Endodermal cell (in vitro differentiated cells): ENCODE data around the gene PRKCQ. TPM values are rescaled to one million over a fixed set of nuclear protein-coding genes. Genes with fewer than 3 reads are reported as not detected.

Experiments used
- DNase-seq: peaks from one replicate; pipeline ENCODE4 v3.0.0-alpha.2; 2017
- H3K27ac ChIP-seq: 2 replicates; pipeline ENCODE4 v1.5.1; 2013; ENCODE audit warnings: mild to moderate bottlenecking, low read depth, low read length, moderate library complexity
- H3K27me3 ChIP-seq: 2 replicates; pipeline ENCODE4 v1.6.1; 2013; ENCODE audit warnings: mild to moderate bottlenecking, low read length, moderate library complexity; ENCODE audit not compliant: insufficient read depth, control insufficient read depth, poor library complexity, severe bottlenecking
- H3K36me3 ChIP-seq: 2 replicates; pipeline ENCODE4 v1.7.0; 2013; ENCODE audit warnings: mild to moderate bottlenecking, low read length, moderate library complexity; ENCODE audit not compliant: control insufficient read depth, insufficient read depth
- H3K4me1 ChIP-seq: one replicate; pipeline ENCODE4 v1.7.0; 2013; ENCODE audit warnings: low read length; ENCODE audit not compliant: control insufficient read depth, insufficient read depth
- H3K4me3 ChIP-seq: 2 replicates; pipeline ENCODE4 v1.5.1; 2013; ENCODE audit warnings: mild to moderate bottlenecking, low read length, moderate library complexity
- H3K9ac ChIP-seq: 2 replicates; pipeline ENCODE4 v1.6.1; 2013; ENCODE audit warnings: mild to moderate bottlenecking, low read length, moderate library complexity; ENCODE audit not compliant: poor library complexity, severe bottlenecking; ENCODE audit errors: extremely low read depth
- H3K9me3 ChIP-seq: 2 replicates; pipeline ENCODE4 v1.6.1; 2013; ENCODE audit warnings: mild to moderate bottlenecking, low read length, moderate library complexity; ENCODE audit not compliant: control insufficient read depth
- H3K27ac Mint-ChIP-seq: 2 replicates; pipeline ENCODE4 v1.8.0; 2020; ENCODE audit warnings: mixed read lengths
- H3K27me3 Mint-ChIP-seq: 2 replicates; pipeline ENCODE4 v1.8.0; 2021; ENCODE audit warnings: mild to moderate bottlenecking, mixed read lengths; ENCODE audit not compliant: insufficient read depth
- H3K36me3 Mint-ChIP-seq: 2 replicates; pipeline ENCODE4 v1.8.0; 2020; ENCODE audit warnings: low read depth, mixed read lengths
- H3K4me1 Mint-ChIP-seq: 2 replicates; pipeline ENCODE4 v1.8.0; 2020; ENCODE audit warnings: mixed read lengths
- H3K4me3 Mint-ChIP-seq: 2 replicates; pipeline ENCODE4 v1.8.0; 2020; ENCODE audit warnings: mild to moderate bottlenecking, moderate library complexity, mixed read lengths
- H3K9me3 Mint-ChIP-seq: 2 replicates; pipeline ENCODE4 v1.8.0; 2020; ENCODE audit warnings: mild to moderate bottlenecking, mixed read lengths
- CTCF ChIP-seq: fragments of 200-600 bp; sonication (generic); conservative IDR thresholded peaks from 2 replicates; pipeline ENCODE4 v1.5.0; 2021; ENCODE audit warnings: antibody characterized with exemption, mild to moderate bottlenecking
- whole genome bisulfite sequencing, 2 experiments: methylation state at CpG; one replicate each; pipeline versions ENCODE4 v1.1.5 to v1.1.7; 2013; ENCODE audit warnings: missing lambda C conversion rate in 2 of 2, mixed read lengths in 1 of 2; ENCODE audit not compliant: insufficient coverage in 1 of 2, insufficient read length in 1 of 2; 5-methylcytosine and 5-hydroxymethylcytosine counted together
- total RNA-seq, 2 donors: library from RNA; stranded (reverse); fragmentation: NEBNext Ultra II Directional in 1 of 2; extraction: Animal tissue kit (Norgen Biotek cat#: 25700) in 1 of 2; gene quantifications; 2 replicates in 1 of 2; 3 replicates in 1 of 2; pipeline ENCODE4 v1.2.1, GENCODE V29; 2021

The PRKCQ gene
- total RNA-seq, 2 donors from 2014 or later, result 24.3 to 29.1 TPM

GRCh38 chr10:6539833-6540232 is 40.2 kb downstream of the PRKCQ start:
- H3K9me3 Mint-ChIP-seq, result no peaks in the 10 kb centered on the region
- Histone ChIP-seq H3K36me3 (peaks cover 5% of the 10 kb centered on the region), H3K27ac (no peak overlapping the region), H3K4me1 (peaks cover 12% of the 10 kb centered on the region), H3K27me3 (no peaks in the 10 kb centered on the region), H3K4me3 (no peak overlapping the region), H3K9ac (no peak overlapping the region), H3K9me3 (no peaks in the 10 kb centered on the region)
- H3K4me3 Mint-ChIP-seq, result no peak overlapping the region
- no peak for TF ChIP-seq CTCF
- no peak for DNase-seq
- no peak overlapping the region for H3K27ac Mint-ChIP-seq
- peaks cover 28% of the 10 kb centered on the region for H3K4me1 Mint-ChIP-seq
- peaks cover 4% of the 10 kb centered on the region for H3K36me3 Mint-ChIP-seq
- H3K27me3 Mint-ChIP-seq, result no peaks in the 10 kb centered on the region

- Histone ChIP-seq H3K9me3 (no peaks in the 10 kb centered on the region), H3K27ac (no peak overlapping the region), H3K9ac (no peak overlapping the region), H3K27me3 (no peaks in the 10 kb centered on the region), H3K4me1 (peaks cover 5% of the 10 kb centered on the region), H3K36me3 (peaks cover 5% of the 10 kb centered on the region), H3K4me3 (no peak overlapping the region)
- no peak for DNase-seq
- no peak overlapping the region for H3K4me3 Mint-ChIP-seq
- WGBS, 2 experiments, result 80 to 88% methylated on average over 1 to 5 of the region's 5 CpGs
- H3K9me3 Mint-ChIP-seq, result no peaks in the 10 kb centered on the region
- peaks cover 4% of the 10 kb centered on the region for H3K36me3 Mint-ChIP-seq
- no peaks in the 10 kb centered on the region for H3K27me3 Mint-ChIP-seq
- peaks cover 11% of the 10 kb centered on the region for H3K4me1 Mint-ChIP-seq
- TF ChIP-seq CTCF, result peak; percentile 31
- no peak overlapping the region for H3K27ac Mint-ChIP-seq
Observed at GRCh38 chr10:6537770-6538169, 42.3 kb downstream of the PRKCQ start.

- Histone ChIP-seq H3K4me1 (no peaks in the 10 kb centered on the region), H3K4me3 (no peak overlapping the region), H3K27me3 (no peaks in the 10 kb centered on the region), H3K9me3 (no peaks in the 10 kb centered on the region), H3K9ac (no peak overlapping the region), H3K27ac (no peak overlapping the region), H3K36me3 (peaks cover 5% of the 10 kb centered on the region)
- Mint-ChIP-seq H3K9me3 (no peaks in the 10 kb centered on the region), H3K27ac (no peak overlapping the region), H3K27me3 (no peaks in the 10 kb centered on the region), H3K4me3 (no peak overlapping the region), H3K4me1 (peaks cover 19% of the 10 kb centered on the region), H3K36me3 (peaks cover 4% of the 10 kb centered on the region)
- TF ChIP-seq CTCF, result no peak
- WGBS, 2 experiments, result 94 to 97% methylated on average over 2 to 3 of the region's 3 CpGs
- DNase-seq, result no peak
Observed at GRCh38 chr10:6536102-6536501, 44.0 kb downstream of the PRKCQ start.
